Uterus (tissue), 4 donors: ENCODE data around the gene DENND5B. TPM values are rescaled to one million over a fixed set of nuclear protein-coding genes. Genes with fewer than 3 reads are reported as not detected.
"Not testable (repeated sequence)": the region's sequence is repeated elsewhere in the genome, so short reads cannot be mapped to it uniquely, and the experiment has no call there.

Experiments
- DNase-seq, 2 donors: peaks; one replicate each; pipeline ENCODE4 v3.0.0-alpha.2; 2019 to 2020
- H3K27ac ChIP-seq, 2 donors: fragments of 200-600 bp; sonication (generic); 1 replicate in 1 of 2; 2 replicates in 1 of 2; pipeline ENCODE4 v1.5.1; 2016 to 2018
- H3K27me3 ChIP-seq, 2 donors: fragments of 200-600 bp; sonication (generic); one replicate each; pipeline ENCODE4 v1.5.1; 2018 to 2019; ENCODE audit warnings: control low read depth in 1 of 2
- H3K36me3 ChIP-seq, 2 donors: fragments of 200-600 bp; sonication (generic); one replicate each; pipeline ENCODE4 v1.5.1; 2019; ENCODE audit warnings: control low read depth in 1 of 2
- H3K4me1 ChIP-seq, 2 donors: fragments of 200-600 bp; sonication (generic); one replicate each; pipeline ENCODE4 v1.5.1; 2018 to 2019; ENCODE audit warnings: control low read depth in 1 of 2
- H3K4me3 ChIP-seq, 2 donors: fragments of 200-600 bp; sonication (generic); 1 replicate in 1 of 2; 2 replicates in 1 of 2; pipeline ENCODE4 v1.5.1; 2018 to 2019; ENCODE audit warnings: mild to moderate bottlenecking in 1 of 2
- H3K9me3 ChIP-seq, 2 donors: fragments of 200-600 bp; sonication (generic); one replicate each; pipeline ENCODE4 v1.5.1; 2019; ENCODE audit warnings: control low read depth in 1 of 2
- POLR2A ChIP-seq, 2 donors: fragments of 450-650 bp; IDR thresholded peaks; one replicate each; pipeline ENCODE4 v1.6.1; 2016; ENCODE audit warnings: antibody characterized with exemption in 2 of 2, mild to moderate bottlenecking in 1 of 2, moderate library complexity in 1 of 2
- intact Hi-C: fragments of 100-400 bp; cut with DNase I; formaldehyde crosslinking; loops from one replicate; pipeline ENCODE4 v1.15.1; 2023; ENCODE audit warnings: low total_unique reads
- total RNA-seq, 4 donors: library from RNA; depleted of rRNA in 3 of 4; stranded (reverse); fragments of >200 nt in 3 of 4; gene quantifications; one replicate each; pipeline versions ENCODE4 v1.1.0 to v1.2.4, GENCODE V29; 2014 to 2023
- TF ChIP-seq, protein P1 (sequence below), 4 experiments: fragments of 200-600 bp in 2 of 4; fragments of 450-650 bp in 2 of 4; sonication (generic) in 2 of 4; IDR thresholded peaks; one replicate each; pipeline ENCODE4 v1.5.1; 2016 to 2019; ENCODE audit warnings: antibody characterized with exemption in 4 of 4, mild to moderate bottlenecking in 2 of 4, moderate library complexity in 1 of 4
- donor health status: DM: yes; HTN: yes; CAD: no.

DENND5B gene
- total RNA-seq, 4 donors from 2014 or later = 14.4 to 37.0 (median 26.5) TPM

DNA sequence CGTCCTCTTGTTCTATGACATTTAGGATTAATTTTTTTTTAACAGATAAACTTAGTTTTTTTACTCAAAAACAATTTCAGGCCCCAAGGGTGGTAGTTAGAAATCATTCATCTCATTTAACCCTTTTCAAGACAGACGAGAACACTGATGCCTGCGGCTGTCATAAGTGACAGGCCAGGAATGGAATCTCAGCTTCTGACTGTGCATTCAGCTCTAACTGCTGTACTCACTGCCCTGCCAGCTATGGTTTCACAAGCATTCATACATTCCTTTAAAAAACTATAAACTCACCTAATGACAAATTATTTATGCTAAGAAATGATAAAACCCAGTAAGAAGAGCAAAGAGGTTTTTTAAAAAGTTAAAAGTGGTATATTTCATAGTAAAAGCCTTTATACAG, 8.8 kb downstream of the DENND5B start:
- Histone ChIP-seq H3K27me3 (no peaks in the 10 kb centered on the region), H3K9me3 (no peaks in the 10 kb centered on the region), H3K36me3 (no peaks in the 10 kb centered on the region), H3K27ac (no peak overlapping the region), H3K4me3 (no peak overlapping the region), H3K4me1 (no peaks in the 10 kb centered on the region)
- DNase-seq = no peak
- intact Hi-C loops = no loop called here
- TF ChIP-seq, protein P1, sequence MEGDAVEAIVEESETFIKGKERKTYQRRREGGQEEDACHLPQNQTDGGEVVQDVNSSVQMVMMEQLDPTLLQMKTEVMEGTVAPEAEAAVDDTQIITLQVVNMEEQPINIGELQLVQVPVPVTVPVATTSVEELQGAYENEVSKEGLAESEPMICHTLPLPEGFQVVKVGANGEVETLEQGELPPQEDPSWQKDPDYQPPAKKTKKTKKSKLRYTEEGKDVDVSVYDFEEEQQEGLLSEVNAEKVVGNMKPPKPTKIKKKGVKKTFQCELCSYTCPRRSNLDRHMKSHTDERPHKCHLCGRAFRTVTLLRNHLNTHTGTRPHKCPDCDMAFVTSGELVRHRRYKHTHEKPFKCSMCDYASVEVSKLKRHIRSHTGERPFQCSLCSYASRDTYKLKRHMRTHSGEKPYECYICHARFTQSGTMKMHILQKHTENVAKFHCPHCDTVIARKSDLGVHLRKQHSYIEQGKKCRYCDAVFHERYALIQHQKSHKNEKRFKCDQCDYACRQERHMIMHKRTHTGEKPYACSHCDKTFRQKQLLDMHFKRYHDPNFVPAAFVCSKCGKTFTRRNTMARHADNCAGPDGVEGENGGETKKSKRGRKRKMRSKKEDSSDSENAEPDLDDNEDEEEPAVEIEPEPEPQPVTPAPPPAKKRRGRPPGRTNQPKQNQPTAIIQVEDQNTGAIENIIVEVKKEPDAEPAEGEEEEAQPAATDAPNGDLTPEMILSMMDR (IDR thresholded peaks at IDR 0.05) = no peak
- TF ChIP-seq POLR2A (IDR thresholded peaks at IDR 0.05) = no peak

DNA sequence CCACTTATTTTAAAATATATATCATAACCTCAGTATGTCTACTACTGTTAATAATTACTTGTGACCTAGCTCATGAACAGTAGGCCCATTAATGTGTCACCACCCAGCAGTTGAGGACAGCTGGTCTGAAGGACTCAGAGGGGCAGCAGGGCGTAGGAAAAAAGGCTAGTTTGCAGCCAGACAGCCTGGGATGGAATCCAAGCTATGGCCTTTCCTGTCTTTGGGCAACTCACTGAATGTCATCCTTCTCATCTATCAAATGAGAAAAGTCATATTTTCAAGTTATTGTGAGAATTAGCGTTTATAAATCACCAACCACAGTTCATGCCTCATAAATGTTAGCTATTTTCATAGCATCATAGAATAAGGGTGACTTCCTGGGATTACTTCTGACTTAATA, 12.3 kb downstream of the DENND5B start:
- Histone ChIP-seq H3K27me3 (no peaks in the 10 kb centered on the region), H3K4me3 (no peak overlapping the region), H3K9me3 (no peaks in the 10 kb centered on the region), H3K36me3 (no peaks in the 10 kb centered on the region), H3K4me1 (no peaks in the 10 kb centered on the region), H3K27ac (no peak overlapping the region)
- DNase-seq = no peak
- TF ChIP-seq POLR2A (IDR thresholded peaks at IDR 0.05) = no peak
- TF ChIP-seq, protein P1 (IDR thresholded peaks at IDR 0.05) = no peak
- intact Hi-C loops = no loop called here

DNA sequence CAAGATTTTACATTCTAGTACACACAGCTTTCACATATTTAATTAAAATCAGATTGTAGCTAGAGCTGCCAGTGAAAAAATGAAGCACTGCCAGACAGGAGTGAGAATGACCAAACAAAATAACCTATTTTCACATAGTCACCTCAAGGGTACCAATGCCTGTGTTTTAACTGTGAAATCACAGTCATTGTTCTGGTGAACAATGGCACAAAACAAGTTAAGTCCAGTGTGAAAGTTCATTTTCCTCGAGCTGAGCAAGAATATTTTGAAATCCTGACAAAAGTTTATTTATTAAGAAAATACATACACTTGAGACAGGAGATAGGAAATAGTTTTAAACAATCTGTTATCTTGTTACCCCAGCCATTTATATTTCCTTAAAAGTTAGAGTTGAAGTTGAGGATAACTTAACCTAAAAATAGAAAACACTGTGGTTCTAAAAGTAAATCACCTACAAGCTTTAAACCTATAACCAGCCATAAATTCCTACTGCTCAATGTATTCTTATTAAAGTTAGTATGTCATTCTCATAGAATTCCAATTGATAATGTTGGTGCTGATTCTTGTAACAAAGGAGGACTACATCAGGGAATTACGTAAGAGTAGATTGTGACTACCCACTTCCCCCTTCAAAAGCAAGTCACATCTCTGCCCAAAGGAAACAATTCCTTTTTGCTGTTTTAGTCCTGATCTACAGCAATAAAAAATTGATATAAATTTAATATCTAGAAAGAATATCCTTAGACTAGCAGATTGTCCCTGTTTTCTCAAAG, 15.9 kb downstream of the DENND5B start:
- no peak for DNase-seq
- Histone ChIP-seq H3K4me3 (no peak overlapping the region), H3K9me3 (no peaks in the 10 kb centered on the region), H3K27ac (no peak overlapping the region), H3K27me3 (no peaks in the 10 kb centered on the region), H3K36me3 (no peaks in the 10 kb centered on the region), H3K4me1 (no peaks in the 10 kb centered on the region)
- TF ChIP-seq, protein P1 (IDR thresholded peaks at IDR 0.05) = no peak
- no peak for TF ChIP-seq POLR2A (IDR thresholded peaks at IDR 0.05)
- intact Hi-C loops = no loop called here

DNA sequence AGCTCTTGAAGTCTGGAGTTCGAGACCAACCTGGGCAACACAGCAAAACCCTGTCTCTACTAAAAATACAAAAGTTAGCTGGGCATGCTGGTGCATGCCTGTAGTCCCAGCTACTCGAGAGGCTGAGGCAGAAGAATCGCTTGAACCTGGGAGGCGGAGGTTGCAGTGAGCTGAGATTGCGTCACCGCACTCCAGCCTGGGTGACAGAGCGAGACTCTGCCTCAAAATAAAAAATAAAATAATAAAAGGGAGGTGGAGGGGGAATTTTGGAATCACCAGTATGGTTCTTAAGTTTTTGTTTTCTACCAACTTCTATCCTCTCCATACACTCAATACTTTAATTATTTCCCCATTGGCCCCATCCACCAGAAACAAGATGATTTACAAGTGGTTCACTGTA, 16.6 kb downstream of the DENND5B start:
- H3K27me3 ChIP-seq, H3K4me3 ChIP-seq, intact Hi-C loops, H3K9me3 ChIP-seq, H3K4me1 ChIP-seq, H3K27ac ChIP-seq, DNase-seq, H3K36me3 ChIP-seq: not testable (repeated sequence)

DNA sequence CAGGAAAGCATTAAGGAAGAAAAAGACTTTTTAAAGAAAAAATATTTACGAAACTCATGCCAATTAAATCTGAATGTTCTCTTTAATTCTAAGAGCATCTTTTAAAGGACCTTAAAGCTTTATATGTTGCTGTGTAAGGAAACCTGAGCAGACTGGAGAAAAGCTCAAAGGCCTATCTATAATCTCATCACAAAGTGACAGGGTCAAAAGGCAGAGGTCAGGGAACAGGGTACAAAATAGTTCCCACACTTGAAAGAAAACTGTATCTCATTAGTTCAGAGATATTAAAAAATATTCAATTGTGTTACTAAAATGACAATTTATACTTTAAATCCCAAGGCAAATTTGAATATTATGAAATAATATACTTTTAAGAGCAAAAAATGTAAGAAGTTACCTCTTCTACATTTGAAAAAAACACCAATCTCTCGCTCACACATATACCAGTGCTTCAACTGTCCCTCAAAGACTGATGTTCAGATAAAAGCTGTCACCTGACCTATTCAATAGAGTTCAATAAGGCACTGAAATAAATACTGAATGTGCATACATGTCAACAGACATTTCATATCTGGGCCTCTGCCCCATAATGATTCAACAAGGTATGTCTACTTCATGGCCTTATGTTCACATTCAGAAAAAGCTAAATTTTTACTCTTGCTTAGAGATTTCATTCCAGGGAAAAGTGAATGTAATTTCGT, 17.9 kb downstream of the DENND5B start:
- intact Hi-C loops = no loop called here
- Histone ChIP-seq H3K4me1 (no peaks in the 10 kb centered on the region), H3K36me3 (no peaks in the 10 kb centered on the region), H3K4me3 (no peak overlapping the region), H3K27ac (no peak overlapping the region), H3K27me3 (no peaks in the 10 kb centered on the region), H3K9me3 (no peaks in the 10 kb centered on the region)
- DNase-seq = no peak
- no peak for TF ChIP-seq POLR2A (IDR thresholded peaks at IDR 0.05)
- TF ChIP-seq, protein P1 (IDR thresholded peaks at IDR 0.05) = no peak
